Kidney epithelial cell (primary cell): ENCODE measurements around the gene DLG2. TPM values are rescaled to one million over a fixed set of nuclear protein-coding genes. Genes with fewer than 3 reads are reported as not detected.

Experiments used
- DNase-seq: peaks from one replicate; pipeline ENCODE4 v3.0.0-alpha.2; 2010; ENCODE audit warnings: low read depth
- H3K27me3 ChIP-seq: 2 replicates; pipeline ENCODE4 v1.6.0; 2011; ENCODE audit warnings: low read length; ENCODE audit not compliant: control insufficient read depth, insufficient read depth
- H3K36me3 ChIP-seq: 2 replicates; pipeline ENCODE4 v1.5.1; 2011; ENCODE audit warnings: low read length; ENCODE audit not compliant: control insufficient read depth, insufficient read depth
- H3K4me3 ChIP-seq: 2 replicates; pipeline ENCODE4 v1.5.1; 2011; ENCODE audit warnings: low read depth, mild to moderate bottlenecking, control low read depth, low read length
- CTCF ChIP-seq: IDR thresholded peaks from 2 replicates; pipeline ENCODE4 v1.5.1; 2011; ENCODE audit warnings: mild to moderate bottlenecking, moderate library complexity, low read length, control low read depth, inconsistent platforms; ENCODE audit not compliant: insufficient read depth, poor library complexity, severe bottlenecking
- total RNA-seq: library from RNA; depleted of rRNA; stranded (reverse); fragments of >200 nt; gene quantifications from 2 replicates; pipeline ENCODE4 v1.2.3, GENCODE V29; 2015

The DLG2 gene
- total RNA-seq, 1 donor from 2014 or later: 0.75 TPM

GRCh38 chr11:84137505-84137904 lies 1489.6 kb downstream of the DLG2 start:
- no peaks in the 10 kb centered on the region for H3K36me3 ChIP-seq
- no peaks in the 10 kb centered on the region for H3K27me3 ChIP-seq
- no peak for TF ChIP-seq CTCF
- no peak overlapping the region for H3K4me3 ChIP-seq
- DNase-seq: no peak

GRCh38 chr11:84136926-84137325 lies 1490.2 kb downstream of the DLG2 start:
- no peak overlapping the region for H3K4me3 ChIP-seq
- no peaks in the 10 kb centered on the region for H3K27me3 ChIP-seq
- no peaks in the 10 kb centered on the region for H3K36me3 ChIP-seq
- TF ChIP-seq CTCF: no peak
- DNase-seq: no peak

- TF ChIP-seq CTCF: no peak
- no peak overlapping the region for H3K4me3 ChIP-seq
- H3K27me3 ChIP-seq: no peaks in the 10 kb centered on the region
- DNase-seq: no peak
- H3K36me3 ChIP-seq: no peaks in the 10 kb centered on the region
These were observed 1496.3 kb downstream of the DLG2 start for GRCh38 chr11:84130646-84131427.

- Histone ChIP-seq H3K4me3 (no peak overlapping the region), H3K27me3 (no peaks in the 10 kb centered on the region), H3K36me3 (no peaks in the 10 kb centered on the region)
- DNase-seq: no peak
- TF ChIP-seq CTCF: no peak
These were observed 1497.1 kb downstream of the DLG2 start for GRCh38 chr11:84129961-84130576.

GRCh38 chr11:84128840-84129239 lies 1498.3 kb downstream of the DLG2 start:
- DNase-seq: no peak
- TF ChIP-seq CTCF: no peak
- Histone ChIP-seq H3K27me3 (no peaks in the 10 kb centered on the region), H3K36me3 (no peaks in the 10 kb centered on the region), H3K4me3 (no peak overlapping the region)

- H3K36me3 ChIP-seq: no peaks in the 10 kb centered on the region
- TF ChIP-seq CTCF: no peak
- DNase-seq: no peak
These were observed 1509.8 kb downstream of the DLG2 start for GRCh38 chr11:84117394-84117793.

More at GRCh38 chr11:84117394-84117793, 1509.8 kb downstream of the DLG2 start:
- no peaks in the 10 kb centered on the region for H3K27me3 ChIP-seq
- no peak overlapping the region for H3K4me3 ChIP-seq
